ENCODE results near the gene STK31. TPM values are rescaled to one million over a fixed set of nuclear protein-coding genes. Genes with fewer than 3 reads are reported as not detected.

STK31 gene
- polyA plus RNA-seq, 1 donor (not counting 4 experiments of a cell fraction or from before 2014, with no cell fraction given), result 0.01 TPM

DNA sequence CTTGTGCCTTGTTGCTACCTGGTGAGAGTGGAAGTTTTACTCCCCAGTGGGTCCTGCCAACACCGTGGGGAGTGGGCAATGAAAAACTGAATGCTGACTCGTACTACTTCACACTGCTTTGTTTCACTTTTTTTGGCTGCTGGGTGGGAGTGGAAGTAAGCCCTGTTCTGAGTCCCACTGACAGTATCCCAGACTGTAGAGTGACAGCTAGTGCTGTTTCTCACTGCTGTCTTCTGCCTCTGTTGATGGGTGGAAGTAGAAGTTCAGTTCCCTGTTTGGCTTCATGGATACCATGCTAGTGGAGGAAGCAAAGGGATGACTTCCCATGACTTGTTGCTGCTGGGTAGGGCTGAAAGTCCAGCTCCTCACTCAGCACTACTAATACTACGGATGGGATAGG is 98.4 kb downstream of the STK31 start:
- no peak for TF ChIP-seq EZH2 (IDR thresholded peaks at IDR 0.05; ENCODE audit: low read length)
- TF ChIP-seq, protein P1, sequence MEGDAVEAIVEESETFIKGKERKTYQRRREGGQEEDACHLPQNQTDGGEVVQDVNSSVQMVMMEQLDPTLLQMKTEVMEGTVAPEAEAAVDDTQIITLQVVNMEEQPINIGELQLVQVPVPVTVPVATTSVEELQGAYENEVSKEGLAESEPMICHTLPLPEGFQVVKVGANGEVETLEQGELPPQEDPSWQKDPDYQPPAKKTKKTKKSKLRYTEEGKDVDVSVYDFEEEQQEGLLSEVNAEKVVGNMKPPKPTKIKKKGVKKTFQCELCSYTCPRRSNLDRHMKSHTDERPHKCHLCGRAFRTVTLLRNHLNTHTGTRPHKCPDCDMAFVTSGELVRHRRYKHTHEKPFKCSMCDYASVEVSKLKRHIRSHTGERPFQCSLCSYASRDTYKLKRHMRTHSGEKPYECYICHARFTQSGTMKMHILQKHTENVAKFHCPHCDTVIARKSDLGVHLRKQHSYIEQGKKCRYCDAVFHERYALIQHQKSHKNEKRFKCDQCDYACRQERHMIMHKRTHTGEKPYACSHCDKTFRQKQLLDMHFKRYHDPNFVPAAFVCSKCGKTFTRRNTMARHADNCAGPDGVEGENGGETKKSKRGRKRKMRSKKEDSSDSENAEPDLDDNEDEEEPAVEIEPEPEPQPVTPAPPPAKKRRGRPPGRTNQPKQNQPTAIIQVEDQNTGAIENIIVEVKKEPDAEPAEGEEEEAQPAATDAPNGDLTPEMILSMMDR (optimal IDR thresholded peaks at IDR 0.05 in 1 of 3, IDR thresholded peaks at IDR 0.05 in 1 of 3, conservative IDR thresholded peaks at IDR 0.05 in 1 of 3; ENCODE audit: extremely low read depth in 1 of 3, insufficient read depth in 2 of 3, low read length in 3 of 3), result no peak
- Histone ChIP-seq H3K4me2 (ENCODE audit: control insufficient read depth, extremely low read depth, insufficient read depth, low read depth, low read length) (no peak overlapping the region), H3K9ac (ENCODE audit: control insufficient read depth, extremely low read depth, insufficient read depth, low read length) (no peak overlapping the region), H3K27me3 (ENCODE audit: control insufficient read depth, extremely low read depth, insufficient read depth, low read length) (no peaks in the 10 kb centered on the region), H3K27ac (ENCODE audit: control insufficient read depth, insufficient read depth, low read length) (no peak overlapping the region), H3K9me1 (ENCODE audit: control insufficient read depth, extremely low read depth, insufficient read depth, low read length) (no peaks in the 10 kb centered on the region), H4K20me1 (ENCODE audit: control insufficient read depth, extremely low read depth, insufficient read depth, low read length) (no peaks in the 10 kb centered on the region), H3K4me1 (ENCODE audit: control insufficient read depth, extremely low read depth, insufficient read depth, low read length) (no peaks in the 10 kb centered on the region), H3K4me3 (ENCODE audit: control insufficient read depth in 2 of 3, extremely low read depth in 1 of 3, insufficient read depth in 2 of 3, low read depth in 1 of 3, low read length in 3 of 3) (no peak overlapping the region), H3K79me2 (ENCODE audit: control insufficient read depth, insufficient read depth, low read length) (no peaks in the 10 kb centered on the region), H2AFZ (ENCODE audit: control insufficient read depth, low read length) (no peak overlapping the region), H3K9me3 (ENCODE audit: control insufficient read depth, low read depth, low read length) (no peaks in the 10 kb centered on the region), H3K36me3 (ENCODE audit: control insufficient read depth in 2 of 2, extremely low read depth in 1 of 2, insufficient read depth in 2 of 2, low read length in 2 of 2) (no peaks in the 10 kb centered on the region)
- DNase-seq (ENCODE audit: low read depth, low spot score) (no peak), FAIRE-seq (no peak)
- dilution Hi-C loops (cut with MboI; ENCODE audit: extremely low pct_ligation_motif_present, low sequenced_read_pairs), result no loop called here

- DNase-seq (ENCODE audit: low read depth, low spot score) (no peak), FAIRE-seq (no peak)
- no peaks in the 10 kb centered on the region for H3K36me3 ChIP-seq (ENCODE audit: control insufficient read depth in 2 of 2, extremely low read depth in 1 of 2, insufficient read depth in 2 of 2, low read length in 2 of 2)
- no peaks in the 10 kb centered on the region for H4K20me1 ChIP-seq (ENCODE audit: control insufficient read depth, extremely low read depth, insufficient read depth, low read length)
- TF ChIP-seq, protein P1 (optimal IDR thresholded peaks at IDR 0.05 in 1 of 3, IDR thresholded peaks at IDR 0.05 in 1 of 3, conservative IDR thresholded peaks at IDR 0.05 in 1 of 3; ENCODE audit: extremely low read depth in 1 of 3, insufficient read depth in 2 of 3, low read length in 3 of 3), result no peak
- no peak for TF ChIP-seq EZH2 (IDR thresholded peaks at IDR 0.05; ENCODE audit: low read length)
- H3K27ac ChIP-seq (ENCODE audit: control insufficient read depth, insufficient read depth, low read length), result no peak overlapping the region
- no peak overlapping the region for H3K4me3 ChIP-seq (ENCODE audit: control insufficient read depth in 2 of 3, extremely low read depth in 1 of 3, insufficient read depth in 2 of 3, low read depth in 1 of 3, low read length in 3 of 3)
- H3K9ac ChIP-seq (ENCODE audit: control insufficient read depth, extremely low read depth, insufficient read depth, low read length), result no peak overlapping the region
- no peaks in the 10 kb centered on the region for H3K9me3 ChIP-seq (ENCODE audit: control insufficient read depth, low read depth, low read length)
- H3K9me1 ChIP-seq (ENCODE audit: control insufficient read depth, extremely low read depth, insufficient read depth, low read length), result no peaks in the 10 kb centered on the region
- H3K79me2 ChIP-seq (ENCODE audit: control insufficient read depth, insufficient read depth, low read length), result no peaks in the 10 kb centered on the region
- no peak overlapping the region for H2AFZ ChIP-seq (ENCODE audit: control insufficient read depth, low read length)
- H3K27me3 ChIP-seq (ENCODE audit: control insufficient read depth, extremely low read depth, insufficient read depth, low read length), result no peaks in the 10 kb centered on the region
- no peak overlapping the region for H3K4me2 ChIP-seq (ENCODE audit: control insufficient read depth, extremely low read depth, insufficient read depth, low read depth, low read length)
- no peaks in the 10 kb centered on the region for H3K4me1 ChIP-seq (ENCODE audit: control insufficient read depth, extremely low read depth, insufficient read depth, low read length)
- dilution Hi-C loops (cut with MboI; ENCODE audit: extremely low pct_ligation_motif_present, low sequenced_read_pairs), result no loop called here
Measured at GRCh38 chr7:23810099-23810498, 100.1 kb downstream of the STK31 start.
